H1 (cell line): Measurements from ENCODE around the gene EGFR. TPM values are rescaled to one million over a fixed set of nuclear protein-coding genes. Genes with fewer than 3 reads are reported as not detected.

Source experiments
- CBX5 ChIP-seq: fragments of 300-800, 300-1000 bp; sonication (generic); IDR thresholded peaks from 2 replicates; pipeline ENCODE4 v1.7.1; 2016; ENCODE audit warnings: antibody characterized with exemption, low read length, low read depth
- POLR2A ChIP-seq, 2 experiments: IDR thresholded peaks; 1 replicate in 1 of 2; 2 replicates in 1 of 2; pipeline ENCODE4 v1.6.1; 2011; ENCODE audit warnings: low read depth in 2 of 2, low read length in 2 of 2, mild to moderate bottlenecking in 2 of 2; ENCODE audit errors: control extremely low read depth in 1 of 2
- RXRA ChIP-seq: IDR thresholded peaks from 2 replicates; pipeline ENCODE4 v1.6.1; 2011; ENCODE audit warnings: low read depth, mild to moderate bottlenecking, low read length, moderate library complexity; ENCODE audit not compliant: insufficient read depth
- ZNF274 ChIP-seq: IDR thresholded peaks from 2 replicates; pipeline ENCODE4 v1.7.0; 2012; ENCODE audit warnings: low read length, borderline replicate concordance; ENCODE audit errors: extremely low read depth
- polyA plus RNA-seq, 7 experiments: library from polyadenylated mRNA; depleted of rRNA in 3 of 7; stranded (reverse) in 5 of 7; unstranded in 2 of 7; fragments of >200 nt in 5 of 7; fragments of 200-250 nt in 2 of 7; gene quantifications; 1 replicate in 5 of 7; 2 replicates in 1 of 7; 4 replicates in 1 of 7; pipeline versions ENCODE4 v1.2.1 to v1.2.3, GENCODE V29; 2011 to 2013; ENCODE audit warnings: missing spikeins in 2 of 7, mixed read lengths in 2 of 7
- total RNA-seq: library from RNA; stranded (reverse); fragmentation: NEBNext Ultra II Directional; extraction: Animal tissue kit (Norgen Biotek cat#: 25700); gene quantifications from 2 replicates; pipeline ENCODE4 v1.2.1, GENCODE V29; 2021

EGFR gene
- total and polyA plus RNA-seq, 2 of the 8 experiments (the other 6 are each of a cell fraction or from before 2014, with no cell fraction given), result 1.9 to 5.8 TPM

DNA sequence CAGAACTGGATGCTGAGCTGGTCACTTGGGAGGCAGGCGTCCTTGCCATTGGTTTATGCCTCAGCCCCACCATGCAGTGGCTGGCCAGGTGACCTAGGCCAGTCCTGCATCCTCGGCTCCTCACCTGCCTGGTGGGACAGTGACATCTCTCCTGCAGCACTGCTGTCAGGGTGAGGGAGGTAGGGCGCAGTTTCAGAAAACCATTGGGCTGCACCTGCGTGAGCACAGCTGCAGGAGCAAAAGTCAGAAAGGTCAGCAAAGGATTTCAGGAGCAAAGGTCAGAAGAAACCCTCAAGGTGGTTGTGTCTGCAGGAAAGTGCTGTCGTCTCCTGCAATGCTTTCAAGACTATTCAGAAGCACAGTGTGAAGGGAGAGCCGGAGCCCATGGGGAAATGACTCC, 48.1 kb downstream of the EGFR start (continued):
- TF ChIP-seq RXRA (no peak), POLR2A (IDR thresholded peaks at IDR 0.05; ENCODE audit: control extremely low read depth in 1 of 2, low read depth in 2 of 2, low read length in 2 of 2) (no peak), CBX5 (no peak), ZNF274 (no peak)
